ENCODE results near the gene SLCO4C1.

SLCO4C1 gene

DNA sequence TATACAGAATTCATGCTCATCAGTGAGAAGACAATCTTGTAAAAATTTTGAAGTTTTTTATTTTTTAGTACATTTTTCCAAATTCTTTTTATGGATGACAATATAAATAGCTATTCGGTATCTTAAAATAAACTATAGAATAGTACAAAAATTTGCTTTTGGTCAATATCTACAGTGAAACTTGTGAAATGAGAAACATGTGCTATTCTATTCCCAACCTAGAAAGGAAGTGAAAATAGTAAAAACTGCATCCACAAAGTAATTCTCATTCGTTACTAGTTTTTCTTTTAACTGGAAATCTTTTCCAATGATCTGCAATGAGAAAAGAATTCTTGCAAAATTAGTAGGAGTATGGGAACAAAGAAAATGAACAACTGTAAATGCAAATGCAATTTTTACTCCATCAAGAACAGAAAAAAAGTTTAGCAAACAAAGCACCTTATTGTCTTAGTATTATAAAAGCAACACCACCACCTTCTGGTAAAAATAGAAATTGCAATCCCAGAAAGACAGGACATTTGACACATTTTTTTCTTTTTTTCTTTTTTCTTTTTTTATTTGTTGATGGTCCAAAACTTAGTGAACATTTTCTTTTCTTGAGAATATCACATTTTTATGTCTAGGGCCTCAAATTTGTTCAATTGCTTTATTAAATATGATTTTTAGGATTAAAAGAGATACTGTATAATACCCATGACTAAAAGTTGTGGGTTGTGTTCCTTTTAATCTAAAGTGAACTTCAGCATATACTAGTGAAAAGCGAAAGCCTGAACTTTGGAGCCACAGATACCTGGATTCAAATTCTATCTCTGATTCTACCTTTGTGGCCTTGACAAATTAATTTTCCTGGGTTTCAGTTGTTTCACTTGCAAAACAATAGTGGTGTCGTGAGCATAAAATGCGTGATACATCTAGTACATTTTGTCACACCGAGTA is 72.3 kb downstream of the SLCO4C1 start:
- TF ChIP-seq TAF1 (IDR thresholded peaks at IDR 0.05; ENCODE audit: low read depth) (no peak), RAD21 (IDR thresholded peaks at IDR 0.05; ENCODE audit: low read depth) (peak; percentile 69), EP300 (IDR thresholded peaks at IDR 0.05; ENCODE audit: borderline replicate concordance) (no peak), CEBPB (IDR thresholded peaks at IDR 0.05) (no peak)

GRCh38 chr5:102222772-102223171 is 73.3 kb downstream of the SLCO4C1 start:
- no peak for TF ChIP-seq FOXM1 (IDR thresholded peaks at IDR 0.05; ENCODE audit: borderline replicate concordance, low read depth)
- TF ChIP-seq CREB1 (IDR thresholded peaks at IDR 0.05; ENCODE audit: low read depth) = no peak
- no peak for TF ChIP-seq NFIC (IDR thresholded peaks at IDR 0.05)

DNA sequence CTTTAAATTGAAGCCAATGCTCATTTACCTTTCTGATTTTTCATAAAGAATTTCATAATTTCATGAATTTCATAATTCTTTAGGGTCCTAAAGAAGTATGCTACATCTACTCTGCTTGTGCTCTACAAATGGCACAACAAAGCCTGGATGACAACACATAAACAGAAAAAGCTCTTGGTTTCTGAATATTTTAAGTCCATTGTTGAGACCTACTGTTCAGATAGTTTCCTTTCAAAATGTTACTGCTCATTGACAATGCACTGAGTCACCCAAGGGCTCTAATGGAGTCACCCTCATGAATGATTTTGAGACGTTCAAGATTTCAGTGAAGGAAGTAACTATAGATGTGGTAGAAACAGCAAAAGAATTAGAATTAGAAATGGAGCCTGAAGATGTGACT is 74.1 kb downstream of the SLCO4C1 start:
- TF ChIP-seq TCF12 (IDR thresholded peaks at IDR 0.05; ENCODE audit: low read depth) (no peak), EP300 (IDR thresholded peaks at IDR 0.05; ENCODE audit: borderline replicate concordance) (no peak), RAD21 (IDR thresholded peaks at IDR 0.05; ENCODE audit: low read depth) (no peak), MAX (IDR thresholded peaks at IDR 0.05) (no peak), TEAD4 (IDR thresholded peaks at IDR 0.05) (no peak), EGR1 (IDR thresholded peaks at IDR 0.05) (no peak)
- TF ChIP-seq, protein P1, sequence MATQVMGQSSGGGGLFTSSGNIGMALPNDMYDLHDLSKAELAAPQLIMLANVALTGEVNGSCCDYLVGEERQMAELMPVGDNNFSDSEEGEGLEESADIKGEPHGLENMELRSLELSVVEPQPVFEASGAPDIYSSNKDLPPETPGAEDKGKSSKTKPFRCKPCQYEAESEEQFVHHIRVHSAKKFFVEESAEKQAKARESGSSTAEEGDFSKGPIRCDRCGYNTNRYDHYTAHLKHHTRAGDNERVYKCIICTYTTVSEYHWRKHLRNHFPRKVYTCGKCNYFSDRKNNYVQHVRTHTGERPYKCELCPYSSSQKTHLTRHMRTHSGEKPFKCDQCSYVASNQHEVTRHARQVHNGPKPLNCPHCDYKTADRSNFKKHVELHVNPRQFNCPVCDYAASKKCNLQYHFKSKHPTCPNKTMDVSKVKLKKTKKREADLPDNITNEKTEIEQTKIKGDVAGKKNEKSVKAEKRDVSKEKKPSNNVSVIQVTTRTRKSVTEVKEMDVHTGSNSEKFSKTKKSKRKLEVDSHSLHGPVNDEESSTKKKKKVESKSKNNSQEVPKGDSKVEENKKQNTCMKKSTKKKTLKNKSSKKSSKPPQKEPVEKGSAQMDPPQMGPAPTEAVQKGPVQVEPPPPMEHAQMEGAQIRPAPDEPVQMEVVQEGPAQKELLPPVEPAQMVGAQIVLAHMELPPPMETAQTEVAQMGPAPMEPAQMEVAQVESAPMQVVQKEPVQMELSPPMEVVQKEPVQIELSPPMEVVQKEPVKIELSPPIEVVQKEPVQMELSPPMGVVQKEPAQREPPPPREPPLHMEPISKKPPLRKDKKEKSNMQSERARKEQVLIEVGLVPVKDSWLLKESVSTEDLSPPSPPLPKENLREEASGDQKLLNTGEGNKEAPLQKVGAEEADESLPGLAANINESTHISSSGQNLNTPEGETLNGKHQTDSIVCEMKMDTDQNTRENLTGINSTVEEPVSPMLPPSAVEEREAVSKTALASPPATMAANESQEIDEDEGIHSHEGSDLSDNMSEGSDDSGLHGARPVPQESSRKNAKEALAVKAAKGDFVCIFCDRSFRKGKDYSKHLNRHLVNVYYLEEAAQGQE (IDR thresholded peaks at IDR 0.05; ENCODE audit: low read depth) = no peak

- TF ChIP-seq EGR1 (IDR thresholded peaks at IDR 0.05) (no peak), NFIC (IDR thresholded peaks at IDR 0.05) (no peak), FOXM1 (IDR thresholded peaks at IDR 0.05; ENCODE audit: borderline replicate concordance, low read depth) (no peak)
- TF ChIP-seq, protein P1 (IDR thresholded peaks at IDR 0.05; ENCODE audit: low read depth) = no peak
Measured at GRCh38 chr5:102218159-102218558, 77.9 kb downstream of the SLCO4C1 start.

GRCh38 chr5:102216678-102217077 is 79.4 kb downstream of the SLCO4C1 start:
- no peak for TF ChIP-seq CREB1 (IDR thresholded peaks at IDR 0.05; ENCODE audit: low read depth)
- peak; percentile 75 for TF ChIP-seq NFIC (IDR thresholded peaks at IDR 0.05)
- TF ChIP-seq FOXM1 (IDR thresholded peaks at IDR 0.05; ENCODE audit: borderline replicate concordance, low read depth) = no peak

DNA sequence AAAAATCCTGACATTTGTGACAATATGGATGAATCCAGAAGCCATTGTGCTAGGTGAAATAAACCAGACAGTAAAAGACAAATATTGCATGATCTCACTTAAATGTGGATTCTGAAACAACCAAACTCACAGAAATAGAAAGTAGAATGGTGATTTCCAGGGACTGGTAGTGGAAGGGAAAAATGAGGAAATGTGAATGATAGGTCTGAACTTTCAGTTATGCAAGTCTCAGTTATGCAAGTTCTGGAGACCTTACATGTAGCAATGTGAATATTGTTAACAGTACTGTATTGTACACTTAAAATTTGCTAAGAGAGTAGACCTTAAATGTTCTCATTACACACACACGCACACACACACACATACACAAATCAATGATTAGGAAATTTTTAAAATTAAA is 84.9 kb downstream of the SLCO4C1 start:
- TF ChIP-seq EGR1 (IDR thresholded peaks at IDR 0.05) (no peak), TAF1 (IDR thresholded peaks at IDR 0.05; ENCODE audit: low read depth) (no peak), TEAD4 (IDR thresholded peaks at IDR 0.05) (no peak), RAD21 (IDR thresholded peaks at IDR 0.05; ENCODE audit: low read depth) (no peak), MAX (IDR thresholded peaks at IDR 0.05) (no peak), EP300 (IDR thresholded peaks at IDR 0.05; ENCODE audit: borderline replicate concordance) (no peak), YY1 (IDR thresholded peaks at IDR 0.05; ENCODE audit: low read depth) (no peak), CREB1 (IDR thresholded peaks at IDR 0.05; ENCODE audit: low read depth) (no peak), TCF12 (IDR thresholded peaks at IDR 0.05; ENCODE audit: low read depth) (no peak), NFIC (IDR thresholded peaks at IDR 0.05) (no peak), FOXM1 (IDR thresholded peaks at IDR 0.05; ENCODE audit: borderline replicate concordance, low read depth) (no peak)
- TF ChIP-seq, protein P1 (IDR thresholded peaks at IDR 0.05; ENCODE audit: low read depth) = no peak
